OCI-LY1 (cell line): ENCODE data around the gene CIAO1.
"Not testable (repeated sequence)": the region's sequence is repeated elsewhere in the genome, so short reads cannot be mapped to it uniquely, and the experiment has no call there.

Source experiments
- H2AFZ ChIP-seq: fragments of 200-600 bp; sonication (generic), shearing (Covaris generic); 2 replicates; pipeline ENCODE4 v1.6.0; 2014; ENCODE audit warnings: antibody characterized with exemption, mild to moderate bottlenecking, low read length
- H3F3A ChIP-seq: fragments of 200-600 bp; sonication (generic), shearing (Covaris generic); 2 replicates; pipeline ENCODE4 v1.6.0; 2014; ENCODE audit warnings: mild to moderate bottlenecking, antibody characterized with exemption, low read length, moderate library complexity; ENCODE audit not compliant: insufficient read depth
- H3K27ac ChIP-seq: fragments of 200-600 bp; sonication (generic); 2 replicates; pipeline ENCODE4 v1.5.1; 2014; ENCODE audit warnings: low read length, mixed run types, mild to moderate bottlenecking, low read depth; ENCODE audit not compliant: poor library complexity, severe bottlenecking
- H3K27me3 ChIP-seq: fragments of 200-600 bp; sonication (generic); 2 replicates; pipeline ENCODE4 v1.6.0; 2014; ENCODE audit warnings: antibody characterized with exemption, mild to moderate bottlenecking, low read length, moderate library complexity; ENCODE audit not compliant: insufficient read depth
- H3K36me3 ChIP-seq: fragments of 200-600 bp; sonication (generic); 2 replicates; pipeline ENCODE4 v1.6.1; 2014; ENCODE audit warnings: mild to moderate bottlenecking, antibody characterized with exemption, low read length, moderate library complexity, mixed read lengths; ENCODE audit not compliant: insufficient read depth
- H3K4me1 ChIP-seq: fragments of 200-600 bp; sonication (generic); 2 replicates; pipeline ENCODE4 v1.5.1; 2014; ENCODE audit warnings: mild to moderate bottlenecking, low read length, moderate library complexity; ENCODE audit not compliant: insufficient read depth, severe bottlenecking
- H3K4me2 ChIP-seq: fragments of 200-600 bp; sonication (generic), shearing (Covaris generic); 2 replicates; pipeline ENCODE4 v1.6.1; 2014; ENCODE audit warnings: low read length
- H3K4me3 ChIP-seq: fragments of 200-600 bp; sonication (generic); 2 replicates; pipeline ENCODE4 v1.5.1; 2014; ENCODE audit warnings: low read length, low read depth, mild to moderate bottlenecking, mixed read lengths; ENCODE audit not compliant: poor library complexity, severe bottlenecking
- H3K79me2 ChIP-seq: fragments of 200-600 bp; shearing (Covaris generic); 2 replicates; pipeline ENCODE4 v1.6.1; 2016; ENCODE audit warnings: mixed run types, low read length, mixed read lengths; ENCODE audit not compliant: insufficient read depth
- H3K9ac ChIP-seq: fragments of 200-600 bp; sonication (generic), shearing (Covaris generic); 2 replicates; pipeline ENCODE4 v1.6.1; 2014; ENCODE audit warnings: mild to moderate bottlenecking, low read length, mixed read lengths
- H3K9me2 ChIP-seq: fragments of 200-600 bp; sonication (generic), shearing (Covaris generic); 2 replicates; pipeline ENCODE4 v1.6.1; 2014; ENCODE audit warnings: low read depth, mild to moderate bottlenecking, low read length, mixed read lengths
- H3K9me3 ChIP-seq: fragments of 200-600 bp; shearing (Covaris generic); 2 replicates; pipeline ENCODE4 v1.6.1; 2014; ENCODE audit warnings: low read length, mixed read lengths
- H4K20me1 ChIP-seq: fragments of 200-600 bp; sonication (generic), shearing (Covaris generic); 2 replicates; pipeline ENCODE4 v1.6.0; 2016; ENCODE audit warnings: mild to moderate bottlenecking, low read length; ENCODE audit not compliant: insufficient read depth
- CTCF ChIP-seq: fragments of 200-600 bp; sonication (generic), shearing (Covaris generic); IDR thresholded peaks from 2 replicates; pipeline ENCODE4 v1.5.1; 2017; ENCODE audit warnings: mild to moderate bottlenecking, antibody characterized with exemption, low read length, moderate library complexity, mixed read lengths
- EZH2 ChIP-seq: fragments of 200-600 bp; sonication (generic), shearing (Covaris generic); IDR thresholded peaks from 2 replicates; pipeline ENCODE4 v1.8.0; 2017; ENCODE audit warnings: borderline replicate concordance, mixed run types, mild to moderate bottlenecking, antibody characterized with exemption, low read length, moderate library complexity, mixed read lengths

CIAO1 gene

GRCh38 chr2:96287273-96287856 lies 21.3 kb downstream of the CIAO1 start:
- no peak overlapping the region for H3K4me3 ChIP-seq
- no peak overlapping the region for H3K4me2 ChIP-seq
- no peak overlapping the region for H3K27ac ChIP-seq
- H3K79me2 ChIP-seq, result no peaks in the 10 kb centered on the region
- no peak for TF ChIP-seq EZH2
- no peak for TF ChIP-seq CTCF
- H3K9me2 ChIP-seq, result no peaks in the 10 kb centered on the region
- H4K20me1 ChIP-seq, result no peaks in the 10 kb centered on the region
- H3F3A ChIP-seq, result no peaks in the 10 kb centered on the region
- H3K9me3 ChIP-seq, result no peaks in the 10 kb centered on the region
- no peaks in the 10 kb centered on the region for H3K27me3 ChIP-seq
- H2AFZ ChIP-seq, result no peak overlapping the region
- H3K9ac ChIP-seq, result no peak overlapping the region
- no peaks in the 10 kb centered on the region for H3K4me1 ChIP-seq
- H3K36me3 ChIP-seq, result peaks cover 100% of the 10 kb centered on the region

- no peak overlapping the region for H3K9ac ChIP-seq
- H2AFZ ChIP-seq, result no peak overlapping the region
- no peaks in the 10 kb centered on the region for H3K9me2 ChIP-seq
- H3K36me3 ChIP-seq, result peaks cover 99% of the 10 kb centered on the region
- H3K4me2 ChIP-seq, result no peak overlapping the region
- H3K27ac ChIP-seq, result no peak overlapping the region
- no peaks in the 10 kb centered on the region for H3K79me2 ChIP-seq
- no peak overlapping the region for H3K4me3 ChIP-seq
- no peaks in the 10 kb centered on the region for H3F3A ChIP-seq
- no peak for TF ChIP-seq EZH2
- no peak for TF ChIP-seq CTCF
- no peaks in the 10 kb centered on the region for H4K20me1 ChIP-seq
- no peaks in the 10 kb centered on the region for H3K27me3 ChIP-seq
- no peaks in the 10 kb centered on the region for H3K9me3 ChIP-seq
- no peaks in the 10 kb centered on the region for H3K4me1 ChIP-seq
These were observed 25.7 kb downstream of the CIAO1 start for GRCh38 chr2:96291751-96292150.

GRCh38 chr2:96294271-96294670 lies 28.2 kb downstream of the CIAO1 start:
- H3K36me3 ChIP-seq, result peaks cover 99% of the 10 kb centered on the region
- not testable (repeated sequence) for H3K27me3 ChIP-seq

GRCh38 chr2:96296925-96297324 lies 30.9 kb downstream of the CIAO1 start:
- Histone ChIP-seq H3F3A (no peaks in the 10 kb centered on the region), H4K20me1 (no peaks in the 10 kb centered on the region), H3K4me3 (no peak overlapping the region), H3K79me2 (no peaks in the 10 kb centered on the region), H2AFZ (no peak overlapping the region), H3K4me2 (no peak overlapping the region), H3K27me3 (no peaks in the 10 kb centered on the region), H3K9ac (no peak overlapping the region), H3K27ac (no peak overlapping the region), H3K9me3 (no peaks in the 10 kb centered on the region), H3K9me2 (no peaks in the 10 kb centered on the region), H3K36me3 (peaks cover 99% of the 10 kb centered on the region), H3K4me1 (no peaks in the 10 kb centered on the region)
- TF ChIP-seq CTCF (no peak), EZH2 (no peak)

More at GRCh38 chr2:96294271-96294670, 28.2 kb downstream of the CIAO1 start:
- H3F3A ChIP-seq, H3K4me2 ChIP-seq, H3K4me1 ChIP-seq, H3K9ac ChIP-seq, H2AFZ ChIP-seq, H3K9me2 ChIP-seq, H3K79me2 ChIP-seq, H3K9me3 ChIP-seq, H3K27ac ChIP-seq, H4K20me1 ChIP-seq, H3K4me3 ChIP-seq: not testable (repeated sequence)
